Endothelial cell of umbilical vein (primary cell): ENCODE results near the gene THAP10.
A peak's percentile ranks its signal among the peaks of the same experiment; 100 is the strongest.

Experiments used
- CTCF ChIP-seq, 2 donors: IDR thresholded peaks; 1 replicate in 1 of 2; 2 replicates in 1 of 2; pipeline ENCODE4 v1.5.1; 2011; ENCODE audit warnings: low read length in 2 of 2, mild to moderate bottlenecking in 2 of 2, moderate library complexity in 2 of 2, control low read depth in 1 of 2, inconsistent platforms in 1 of 2, low read depth in 1 of 2; ENCODE audit not compliant: insufficient read depth in 1 of 2; ENCODE audit errors: extremely low read depth in 1 of 2
- EZH2 ChIP-seq: IDR thresholded peaks from 2 replicates; pipeline ENCODE4 v1.6.1; 2012; ENCODE audit warnings: borderline replicate concordance, low read depth, mild to moderate bottlenecking, moderate library complexity, low read length, inconsistent platforms; ENCODE audit not compliant: severe bottlenecking
- FOS ChIP-seq: IDR thresholded peaks from 2 replicates; pipeline ENCODE4 v1.6.1; 2011; ENCODE audit warnings: mild to moderate bottlenecking, low read length, moderate library complexity, borderline replicate concordance; ENCODE audit not compliant: insufficient read depth
- GATA2 ChIP-seq: IDR thresholded peaks from 2 replicates; pipeline ENCODE4 v1.7.0; 2011; ENCODE audit warnings: low read depth, mild to moderate bottlenecking, moderate library complexity, mixed read lengths, low read length; ENCODE audit not compliant: insufficient read length, insufficient read depth
- JUN ChIP-seq: IDR thresholded peaks from 2 replicates; pipeline ENCODE4 v1.6.1; 2011; ENCODE audit warnings: borderline replicate concordance, low read depth; ENCODE audit not compliant: insufficient read length, insufficient read depth
- MAX ChIP-seq: IDR thresholded peaks from 2 replicates; pipeline ENCODE4 v1.6.1; 2011; ENCODE audit not compliant: insufficient read depth, insufficient read length
- MYC ChIP-seq: IDR thresholded peaks from one replicate; pipeline ENCODE4 v1.6.1; 2011; ENCODE audit warnings: mild to moderate bottlenecking, low read depth, low read length
- POLR2A ChIP-seq: IDR thresholded peaks from 2 replicates; pipeline ENCODE4 v1.6.1; 2012; ENCODE audit warnings: low read depth, mild to moderate bottlenecking, control low read depth, low read length
- POLR2AphosphoS5 ChIP-seq: IDR thresholded peaks from 2 replicates; pipeline ENCODE4 v1.6.1; 2012; ENCODE audit warnings: low read depth, mild to moderate bottlenecking, control low read depth, low read length, moderate library complexity; ENCODE audit not compliant: insufficient read depth

- TF ChIP-seq CTCF (IDR thresholded peaks at IDR 0.05; ENCODE audit: extremely low read depth in 1 of 2, insufficient read depth in 1 of 2, low read depth in 1 of 2, low read length in 2 of 2) = no peak
- TF ChIP-seq MAX = no peak
- TF ChIP-seq JUN = no peak
- TF ChIP-seq EZH2 = no peak
- TF ChIP-seq POLR2AphosphoS5 = peak; percentile 78
- peak; percentile 1 for TF ChIP-seq FOS
- TF ChIP-seq POLR2A = peak; percentile 55
- no peak for TF ChIP-seq MYC
- TF ChIP-seq GATA2 = no peak
Observed at GRCh38 chr15:70853973-70854665, 38.1 kb downstream of the THAP10 start, which contains the start of gene LARP6.
